Fibroblast of mammary gland (primary cell): Measurements from ENCODE around the gene CLCN7.
"Not testable (repeated sequence)": the region's sequence is repeated elsewhere in the genome, so short reads cannot be mapped to it uniquely, and the experiment has no call there.

Experiments
- DNase-seq: peaks from one replicate; pipeline ENCODE4 v3.0.0-alpha.2; 2010; ENCODE audit warnings: low read depth
- H3K4me3 ChIP-seq: 2 replicates; pipeline ENCODE4 v1.5.1; 2011; ENCODE audit warnings: low read depth, mild to moderate bottlenecking, low read length, moderate library complexity; ENCODE audit not compliant: control insufficient read depth
- CTCF ChIP-seq: conservative IDR thresholded peaks from 2 replicates; pipeline ENCODE4 v1.5.1; 2011; ENCODE audit warnings: low read depth, low read length, inconsistent platforms; ENCODE audit not compliant: control insufficient read depth, insufficient read depth

The CLCN7 gene

DNA sequence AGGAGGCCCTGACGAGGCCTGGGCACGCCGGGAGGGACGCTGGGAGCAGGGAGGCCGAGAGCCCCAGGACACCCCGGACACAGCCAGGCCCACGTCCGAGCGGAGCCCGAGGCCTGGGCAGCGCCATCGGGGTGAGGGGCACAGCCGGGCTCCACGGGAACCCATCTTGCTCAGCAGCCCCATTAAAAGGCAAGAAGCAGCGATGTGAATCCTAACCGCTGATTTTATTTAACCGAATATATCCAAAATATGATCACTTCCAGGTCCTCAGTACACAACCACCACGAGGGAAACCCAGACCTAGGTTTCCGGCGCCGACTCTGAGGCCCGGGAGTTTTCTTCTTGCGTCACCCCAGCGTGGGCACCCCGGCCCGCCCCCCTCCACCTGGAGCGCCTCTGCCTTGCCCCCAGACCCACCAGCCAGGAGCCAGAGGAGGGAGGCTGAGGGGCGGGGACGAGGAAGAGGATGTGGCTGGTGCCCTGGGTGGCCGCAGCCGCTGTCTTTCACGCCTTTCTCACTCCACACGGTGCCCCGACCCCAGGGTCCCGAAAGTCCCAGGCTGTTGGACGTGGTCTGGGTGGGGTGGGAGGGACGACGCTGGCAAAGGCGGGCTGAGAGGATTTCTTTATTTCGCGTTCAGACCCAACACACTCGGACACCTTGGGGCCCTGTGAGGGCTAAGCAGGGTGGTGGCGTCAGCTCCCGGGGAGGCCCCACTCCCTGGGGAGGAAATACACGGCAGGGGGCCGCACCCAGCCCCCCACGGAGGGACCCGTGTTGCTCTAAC, 29.9 kb downstream of the CLCN7 start:
- H3K4me3 ChIP-seq, result no peak overlapping the region
- no peak for TF ChIP-seq CTCF
- DNase-seq, result no peak

- DNase-seq, result no peak
- no peak for TF ChIP-seq CTCF
- no peak within 1 kb of the TSS for H3K4me3 ChIP-seq
These were observed 30.7 kb downstream of the CLCN7 start, which contains the start of gene CCDC154 for GRCh38 chr16:1443980-1444729. Gene CCDC154, minus strand, starts transcription at chr16:1444556. Its CDS starts 234 bp downstream, at chr16:1444322.

DNA sequence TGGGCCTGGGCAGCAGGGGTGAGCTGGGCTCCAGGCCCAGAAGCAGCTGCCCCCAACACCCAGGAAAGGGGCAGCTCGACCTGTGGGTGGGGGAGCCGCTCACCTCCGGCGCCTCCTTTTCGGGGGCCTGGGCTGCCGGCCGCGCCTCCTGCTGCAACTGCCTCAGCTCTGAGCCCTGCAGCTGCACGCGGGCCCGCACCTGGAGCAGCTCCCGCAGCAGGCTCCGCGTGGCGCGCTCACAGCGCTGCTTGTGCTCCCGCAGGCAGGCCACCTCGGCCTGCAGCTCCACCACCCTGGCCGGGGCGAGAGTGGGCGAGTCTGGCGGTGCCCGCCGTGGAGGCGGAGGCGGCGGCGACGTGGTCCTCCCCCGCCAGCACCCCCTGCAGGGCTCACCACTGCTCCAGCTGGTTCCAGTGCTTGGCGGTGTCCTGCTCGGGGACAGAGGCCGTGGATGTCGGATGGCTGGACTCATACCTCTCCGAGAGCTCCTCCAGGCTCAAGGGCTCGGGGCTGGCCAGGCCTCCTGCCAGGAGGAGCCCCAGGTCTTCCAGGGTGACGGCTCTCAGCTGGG, 31.3 kb downstream of the CLCN7 start:
- TF ChIP-seq CTCF, result no peak
- H3K4me3 ChIP-seq, result no peak overlapping the region
- no peak for DNase-seq

GRCh38 chr16:1442697-1443096, 32.1 kb downstream of the CLCN7 start:
- no peak overlapping the region for H3K4me3 ChIP-seq
- DNase-seq, result no peak
- no peak for TF ChIP-seq CTCF

DNA sequence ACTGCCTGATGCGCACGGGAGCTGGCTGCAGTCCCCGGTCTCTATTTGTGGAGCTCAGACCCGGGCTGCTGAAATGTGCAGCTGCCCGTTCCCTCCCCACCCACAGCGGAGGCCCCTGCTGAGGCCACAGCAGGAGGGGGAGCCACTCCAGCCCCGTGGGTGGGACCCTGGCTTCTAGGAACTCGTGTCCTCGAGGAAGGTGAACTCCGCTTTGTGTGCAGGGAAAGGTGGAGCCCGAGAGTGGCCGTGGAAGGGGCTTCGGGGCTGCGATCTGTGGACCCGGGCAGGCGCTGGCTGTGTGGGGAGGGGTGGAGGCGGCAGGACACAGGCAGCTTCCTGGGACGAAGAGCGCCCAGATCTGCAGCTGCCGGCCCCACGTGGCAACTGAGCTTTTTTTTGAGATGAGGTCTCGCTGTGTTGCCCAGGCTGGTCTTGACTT, 33.4 kb downstream of the CLCN7 start:
- no peak overlapping the region for H3K4me3 ChIP-seq
- no peak for DNase-seq
- no peak for TF ChIP-seq CTCF

DNA sequence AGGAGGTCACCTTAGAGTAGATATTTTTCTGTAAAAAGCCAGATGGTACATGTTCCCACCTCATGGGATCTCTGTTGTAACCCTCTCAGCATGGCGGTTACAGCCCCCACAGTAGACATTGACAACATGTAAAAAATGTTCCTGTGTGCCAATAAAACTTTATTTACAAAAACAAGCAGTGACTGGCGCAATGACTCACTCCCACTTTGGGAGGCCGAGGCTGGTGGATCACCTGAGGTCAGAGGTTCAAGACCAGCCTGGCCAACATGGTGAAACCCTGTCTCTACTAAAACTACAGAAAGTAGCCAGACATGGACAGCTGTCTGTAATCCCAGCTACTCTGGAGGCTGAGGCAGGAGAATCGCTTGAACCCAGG, 35.1 kb downstream of the CLCN7 start:
- not testable (repeated sequence) for H3K4me3 ChIP-seq, DNase-seq
